Gastrocnemius medialis (tissue), 4 donors: ENCODE results near the gene IFNA13.

Source experiments
- CTCF ChIP-seq, 5 experiments: fragments of 450-650 bp in 3 of 5; fragments of 200-600 bp in 2 of 5; sonication (generic) in 2 of 5; IDR thresholded peaks in 4 of 5; conservative IDR thresholded peaks in 1 of 5; 1 replicate in 4 of 5; 2 replicates in 1 of 5; pipeline ENCODE4 v1.5.1; 2016 to 2019; ENCODE audit warnings: antibody characterized with exemption in 5 of 5, mild to moderate bottlenecking in 3 of 5, moderate library complexity in 3 of 5
- POLR2A ChIP-seq, 2 donors: fragments of 450-650 bp; IDR thresholded peaks; one replicate each; pipeline ENCODE4 v1.6.1; 2017; ENCODE audit warnings: antibody characterized with exemption in 2 of 2, mild to moderate bottlenecking in 2 of 2, moderate library complexity in 2 of 2

- TF ChIP-seq CTCF (IDR thresholded peaks at IDR 0.05 in 4 of 5, conservative IDR thresholded peaks at IDR 0.05 in 1 of 5) (no peak), POLR2A (IDR thresholded peaks at IDR 0.05) (no peak)
Measured at GRCh38 chr9:21402386-21403251, 34.8 kb upstream of the IFNA13 start.
